HG03439 (cell line): ENCODE measurements around the gene SLC39A2.
"Not testable (repeated sequence)": the region's sequence is repeated elsewhere in the genome, so short reads cannot be mapped to it uniquely, and the experiment has no call there.

Experiments
- ATAC-seq: cut with Tn5 transposase; IDR thresholded peaks from one replicate; pipeline ENCODE4 v1.9.1; 2021; ENCODE audit warnings: mild to moderate bottlenecking, moderate library complexity; ENCODE audit not compliant: unreplicated experiment

SLC39A2 gene

GRCh38 chr14:20996521-20996920 lies 2.6 kb upstream of the SLC39A2 start:
- no peak for ATAC-seq

DNA sequence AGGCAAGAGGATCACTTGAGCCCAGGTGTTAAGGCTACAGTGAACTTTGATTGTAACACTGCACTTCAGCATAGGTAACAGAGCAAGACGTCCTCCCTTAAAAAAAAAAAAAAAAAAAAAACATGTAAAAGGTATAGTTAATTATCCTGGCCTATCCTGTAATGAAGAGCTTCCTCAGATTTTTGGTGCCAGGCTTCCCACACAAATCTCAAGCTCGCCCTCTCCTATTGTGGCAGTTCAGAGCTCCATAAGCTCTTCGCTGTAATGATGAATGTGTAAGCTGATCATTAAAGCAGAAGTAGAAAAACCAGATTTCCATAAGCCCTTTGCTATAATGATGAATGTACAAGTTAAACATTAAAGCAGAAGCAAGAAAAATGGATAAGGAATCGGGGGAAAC lies 2.0 kb upstream of the SLC39A2 start:
- ATAC-seq, result no peak

DNA sequence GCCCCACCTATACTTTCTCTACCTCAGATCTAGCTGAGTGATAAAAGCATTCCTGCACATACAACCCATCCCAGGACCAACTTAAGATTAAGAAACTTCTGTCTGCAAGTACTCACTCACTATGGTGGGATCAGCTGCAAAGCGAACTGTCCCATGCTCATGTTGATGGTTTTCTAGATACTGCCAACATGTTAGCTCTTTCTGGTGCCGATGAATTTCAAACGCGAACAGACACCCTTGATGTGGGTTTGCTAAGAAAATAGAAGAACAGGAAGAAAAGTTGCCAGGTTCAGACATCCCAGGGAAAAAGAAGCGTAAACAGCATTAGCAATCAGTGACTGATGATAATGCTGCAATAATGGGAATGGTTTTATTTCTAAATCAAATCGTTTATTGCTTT lies 1.5 kb upstream of the SLC39A2 start:
- no peak for ATAC-seq

GRCh38 chr14:20998139-20998538 lies 954 bp upstream of the SLC39A2 start:
- ATAC-seq, result no peak

DNA sequence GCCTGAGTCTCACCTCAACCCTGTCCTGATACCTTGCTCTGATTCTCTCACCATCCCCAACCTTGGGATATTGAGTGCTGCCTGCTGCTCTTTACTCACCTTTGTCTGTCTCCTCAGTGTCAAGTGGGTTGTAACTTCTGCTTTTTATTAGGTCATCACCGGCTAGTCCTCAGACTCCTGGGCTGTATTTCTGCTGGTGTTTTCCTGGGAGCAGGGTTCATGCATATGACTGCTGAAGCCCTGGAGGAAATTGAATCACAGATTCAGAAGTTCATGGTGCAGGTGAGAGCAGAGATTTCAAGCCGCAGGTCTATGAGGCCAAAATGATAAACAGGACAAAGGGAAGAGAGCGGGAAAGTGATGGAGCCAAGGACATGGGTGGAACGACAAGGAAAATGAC lies 498 bp downstream of the SLC39A2 start:
- no peak for ATAC-seq

DNA sequence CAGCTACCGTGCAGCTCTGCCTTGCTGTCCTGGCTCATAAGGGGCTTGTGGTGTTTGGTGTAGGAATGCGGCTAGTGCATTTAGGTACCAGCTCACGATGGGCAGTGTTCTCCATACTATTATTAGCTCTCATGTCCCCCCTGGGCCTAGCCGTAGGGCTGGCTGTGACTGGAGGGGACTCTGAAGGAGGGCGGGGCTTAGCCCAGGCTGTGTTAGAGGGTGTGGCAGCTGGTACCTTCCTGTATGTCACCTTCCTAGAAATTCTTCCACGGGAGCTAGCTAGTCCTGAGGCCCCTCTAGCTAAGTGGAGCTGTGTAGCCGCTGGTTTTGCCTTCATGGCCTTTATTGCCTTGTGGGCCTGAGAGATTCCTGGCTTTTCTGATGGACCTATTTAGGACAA lies 2.1 kb downstream of the SLC39A2 start:
- no peak for ATAC-seq

DNA sequence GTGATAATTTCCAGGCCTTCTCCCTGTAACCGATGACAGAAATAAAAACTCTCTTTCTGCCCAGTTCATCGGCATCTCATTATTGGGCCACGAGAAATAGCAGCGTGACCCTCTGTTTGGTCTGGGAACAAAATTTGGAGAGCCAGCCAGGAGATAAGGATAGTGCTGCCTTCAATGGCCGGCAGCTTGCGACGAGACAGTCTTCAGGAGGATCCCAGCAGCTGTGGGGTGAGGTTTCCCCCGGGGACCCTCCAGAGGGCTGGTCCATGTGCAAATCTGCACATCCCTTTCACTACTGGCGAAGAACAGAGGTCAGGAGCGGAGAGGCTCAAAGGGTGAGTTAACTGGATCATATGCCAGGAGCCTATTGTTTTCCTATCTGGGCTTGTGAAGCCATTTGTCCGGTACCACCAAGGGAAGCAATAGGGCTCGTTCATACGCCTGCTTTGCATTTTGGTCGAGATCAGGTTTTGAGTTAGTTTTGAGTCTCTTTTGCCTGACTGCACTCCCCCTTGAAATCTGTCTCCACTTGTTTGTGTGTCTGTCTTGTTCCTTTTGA lies 4.8 kb downstream of the SLC39A2 start:
- ATAC-seq, result no peak

- not testable (repeated sequence) for ATAC-seq
Measured at GRCh38 chr14:21009721-21010120, 10.6 kb downstream of the SLC39A2 start.

DNA sequence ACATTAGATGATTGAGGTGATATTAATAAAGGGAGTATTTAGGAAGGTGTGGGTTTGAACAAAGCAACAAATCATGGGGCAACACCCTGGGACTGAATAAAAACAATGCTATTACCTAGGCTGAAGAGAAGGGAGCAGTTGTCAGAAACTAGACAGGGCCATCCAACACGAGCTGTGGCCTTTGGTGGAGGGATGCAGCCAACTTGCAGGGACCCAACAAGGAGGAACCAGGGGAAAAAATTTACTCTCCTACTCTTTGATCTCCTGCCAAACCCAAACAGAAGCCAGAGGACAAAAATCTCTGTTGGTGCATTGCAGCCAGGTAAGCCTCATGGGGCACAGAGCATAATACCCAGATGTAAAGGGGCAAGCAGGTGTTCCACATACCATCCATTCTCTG lies 12.0 kb downstream of the SLC39A2 start:
- no peak for ATAC-seq

- ATAC-seq, result no peak
Measured at GRCh38 chr14:21014761-21015190, 15.7 kb downstream of the SLC39A2 start.

GRCh38 chr14:21015312-21015711 lies 16.2 kb downstream of the SLC39A2 start:
- no peak for ATAC-seq

GRCh38 chr14:21016413-21017190 lies 17.5 kb downstream of the SLC39A2 start:
- ATAC-seq, result no peak

DNA sequence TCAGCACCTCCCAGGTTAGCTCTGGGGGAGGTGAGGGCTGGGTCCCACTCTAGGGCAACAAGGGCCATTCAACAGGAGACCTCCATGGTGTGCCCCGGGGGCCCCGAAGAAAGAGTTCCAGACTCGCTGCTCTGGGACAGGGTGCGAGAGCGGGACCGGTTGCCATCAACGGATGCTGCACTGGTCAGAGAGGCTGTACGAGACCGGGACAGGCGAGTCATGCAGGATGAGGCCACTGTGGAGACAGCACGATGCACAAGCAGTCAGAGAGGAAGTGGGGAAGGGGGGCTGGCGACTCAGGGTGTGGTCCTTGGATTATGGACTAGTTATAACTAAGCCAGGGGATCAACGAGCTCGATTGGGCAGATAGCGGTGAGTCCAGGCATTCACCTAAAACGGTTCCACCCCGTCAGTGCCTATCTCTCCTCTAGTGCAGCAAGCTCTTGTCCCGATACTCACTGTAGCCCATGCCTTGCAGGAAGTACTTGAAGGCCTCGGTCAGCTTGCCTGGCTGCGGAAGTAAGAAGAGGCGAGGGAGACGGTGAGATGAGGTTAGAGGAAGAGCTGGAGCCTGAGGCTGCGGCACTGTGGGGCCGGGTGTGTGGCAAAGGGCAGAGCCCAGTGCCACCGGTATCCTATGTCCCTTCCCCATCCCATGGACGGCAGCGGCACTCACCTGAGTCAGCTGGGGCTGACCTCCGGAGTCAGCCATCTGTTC lies 18.6 kb downstream of the SLC39A2 start:
- no peak for ATAC-seq

DNA sequence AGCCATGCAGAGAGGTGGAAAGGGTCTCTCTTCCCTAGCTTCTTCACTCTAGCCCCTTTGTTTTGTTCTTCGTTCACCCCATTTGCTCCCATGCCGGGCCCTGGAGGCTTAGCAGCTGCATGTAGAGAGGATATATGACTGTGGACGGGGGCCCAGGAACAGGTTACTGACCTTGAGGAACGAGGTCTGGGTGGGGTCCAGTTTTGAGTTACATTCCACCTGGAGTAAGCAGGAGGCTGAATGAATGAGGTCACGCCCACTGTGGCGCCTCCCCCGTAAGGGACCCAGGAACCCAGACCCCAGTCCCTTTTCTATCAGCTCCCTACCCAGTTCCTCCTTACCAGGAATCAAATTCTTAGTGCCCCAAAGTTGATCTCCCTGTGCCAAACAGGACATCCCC lies 19.2 kb downstream of the SLC39A2 start:
- ATAC-seq, result no peak

GRCh38 chr14:21018781-21019180 lies 19.7 kb downstream of the SLC39A2 start:
- ATAC-seq, result no peak

- ATAC-seq, result no peak
Measured at GRCh38 chr14:21019366-21019765, 20.3 kb downstream of the SLC39A2 start.

GRCh38 chr14:21020977-21021545 lies 22.0 kb downstream of the SLC39A2 start:
- no peak for ATAC-seq

- no peak for ATAC-seq
Measured at GRCh38 chr14:21022686-21023085, 23.6 kb downstream of the SLC39A2 start.

GRCh38 chr14:21023174-21023573 lies 24.1 kb downstream of the SLC39A2 start:
- ATAC-seq, result no peak

GRCh38 chr14:21023817-21024584 lies 24.9 kb downstream of the SLC39A2 start:
- no peak for ATAC-seq
